Body of pancreas (tissue), 4 donors: ENCODE data around the gene SLC6A3. TPM values are rescaled to one million over a fixed set of nuclear protein-coding genes. Genes with fewer than 3 reads are reported as not detected.

Experiments
- ATAC-seq: fragments of 150-250 bp; one replicate; pipeline ENCODE4 v1.9.1; 2016
- DNase-seq, 4 donors: peaks; one replicate each; pipeline ENCODE4 v3.0.0-alpha.2; 2019
- H3K27ac ChIP-seq, 4 donors: fragments of 200-600 bp; sonication (generic); 1 replicate in 3 of 4; 2 replicates in 1 of 4; pipeline versions ENCODE4 v1.5.1 to v1.6.1; 2016 to 2019; ENCODE audit warnings: mild to moderate bottlenecking in 1 of 4, mixed read lengths in 1 of 4, moderate library complexity in 1 of 4
- H3K27me3 ChIP-seq, 2 donors: fragments of 200-600 bp; sonication (generic); one replicate each; pipeline ENCODE4 v1.6.0; 2016; ENCODE audit warnings: mild to moderate bottlenecking in 1 of 2
- H3K36me3 ChIP-seq, 2 donors: fragments of 200-600 bp; sonication (generic); replicated peaks in 1 of 2; 2 replicates each; pipeline ENCODE4 v1.5.1; 2016; ENCODE audit warnings: low read depth in 2 of 2; ENCODE audit not compliant: insufficient read depth in 1 of 2
- H3K4me1 ChIP-seq: fragments of 200-600 bp; sonication (generic); one replicate; pipeline ENCODE4 v1.6.0; 2016
- H3K4me3 ChIP-seq, 2 donors: fragments of 200-600 bp; sonication (generic); 1 replicate in 1 of 2; 2 replicates in 1 of 2; pipeline ENCODE4 v1.5.1; 2016 to 2019
- H3K9me3 ChIP-seq, 3 donors: fragments of 200-600 bp; sonication (generic); 1 replicate in 2 of 3; 2 replicates in 1 of 3; pipeline ENCODE4 v1.5.1; 2016
- CTCF ChIP-seq, 7 experiments: fragments of 450-650 bp in 4 of 7; fragments of 200-600 bp in 3 of 7; sonication (generic) in 3 of 7; IDR thresholded peaks; one replicate each; pipeline ENCODE4 v1.5.1; 2016 to 2019; ENCODE audit warnings: antibody characterized with exemption in 7 of 7
- POLR2A ChIP-seq, 3 donors: fragments of 450-650 bp; IDR thresholded peaks; one replicate each; pipeline ENCODE4 v1.6.1; 2016; ENCODE audit warnings: antibody characterized with exemption in 3 of 3, mild to moderate bottlenecking in 2 of 3
- WGBS, 2 donors: methylation state at CpG; one replicate each; pipeline ENCODE4 v1.1.5; 2017; 5-methylcytosine and 5-hydroxymethylcytosine counted together
- intact Hi-C: fragments of 100-400 bp; cut with DNase I; formaldehyde crosslinking; loops from one replicate; pipeline ENCODE4 v1.15.1; 2023
- total RNA-seq, 2 donors: library from RNA; depleted of rRNA; stranded (reverse); fragments of >200 nt; gene quantifications; one replicate each; pipeline ENCODE4 v1.1.0, GENCODE V29; 2016

Gene SLC6A3
- total RNA-seq, 2 donors from 2014 or later, result not detected

GRCh38 chr5:1420211-1421195 lies 24.7 kb downstream of the SLC6A3 start:
- intact Hi-C loops, result no loop called here
- ATAC-seq, result no peak
- no peaks in the 10 kb centered on the region for H3K27me3 ChIP-seq
- no peaks in the 10 kb centered on the region for H3K9me3 ChIP-seq
- DNase-seq, result peak in 1 of 4 donors; percentile 4
- no peaks in the 10 kb centered on the region for H3K36me3 ChIP-seq
- no peak overlapping the region for H3K4me3 ChIP-seq
- no peak overlapping the region for H3K27ac ChIP-seq
- whole genome bisulfite sequencing, 2 donors, result 53 to 59% methylated on average over 13 to 23 of the region's 23 CpGs
- no peaks in the 10 kb centered on the region for H3K4me1 ChIP-seq
- TF ChIP-seq POLR2A (IDR thresholded peaks at IDR 0.05) (no peak), CTCF (IDR thresholded peaks at IDR 0.05) (no peak)

GRCh38 chr5:1419476-1420210 lies 25.6 kb downstream of the SLC6A3 start:
- DNase-seq, result peak in 1 of 4 donors; percentile 3
- Histone ChIP-seq H3K4me3 (no peak overlapping the region), H3K9me3 (no peaks in the 10 kb centered on the region), H3K27ac (no peak overlapping the region), H3K36me3 (no peaks in the 10 kb centered on the region), H3K27me3 (no peaks in the 10 kb centered on the region), H3K4me1 (no peaks in the 10 kb centered on the region)
- 53 to 71% methylated on average over 10 to 11 of the region's 11 CpGs for WGBS, 2 donors
- no peak for ATAC-seq
- TF ChIP-seq CTCF (IDR thresholded peaks at IDR 0.05), result no peak
- TF ChIP-seq POLR2A (IDR thresholded peaks at IDR 0.05), result no peak
- intact Hi-C loops, result no loop called here

GRCh38 chr5:1418921-1419280 lies 26.3 kb downstream of the SLC6A3 start:
- H3K4me1 ChIP-seq, result no peaks in the 10 kb centered on the region
- H3K36me3 ChIP-seq, result no peaks in the 10 kb centered on the region
- TF ChIP-seq POLR2A (IDR thresholded peaks at IDR 0.05), result no peak
- TF ChIP-seq CTCF (IDR thresholded peaks at IDR 0.05), result no peak
- no peaks in the 10 kb centered on the region for H3K27me3 ChIP-seq
- ATAC-seq, result no peak
- H3K27ac ChIP-seq, result no peak overlapping the region
- intact Hi-C loops, result no loop called here
- DNase-seq, result no peak
- H3K9me3 ChIP-seq, result no peaks in the 10 kb centered on the region
- no peak overlapping the region for H3K4me3 ChIP-seq

- intact Hi-C loops, result no loop called here
Measured at GRCh38 chr5:1418238-1418920, 26.9 kb downstream of the SLC6A3 start.

More at GRCh38 chr5:1418238-1418920, 26.9 kb downstream of the SLC6A3 start:
- no peak overlapping the region for H3K4me3 ChIP-seq
- no peak overlapping the region for H3K27ac ChIP-seq
- ATAC-seq, result no peak
- no peaks in the 10 kb centered on the region for H3K9me3 ChIP-seq
- H3K27me3 ChIP-seq, result no peaks in the 10 kb centered on the region
- no peaks in the 10 kb centered on the region for H3K4me1 ChIP-seq
- WGBS, 2 donors, result 61 to 64% methylated on average over 2 of the region's 2 CpGs
- TF ChIP-seq POLR2A (IDR thresholded peaks at IDR 0.05) (no peak), CTCF (IDR thresholded peaks at IDR 0.05) (no peak)
- DNase-seq, result peak in 1 of 4 donors; percentile 1
- H3K36me3 ChIP-seq, result no peaks in the 10 kb centered on the region
